ENCODE results near the gene PERP.

DNA sequence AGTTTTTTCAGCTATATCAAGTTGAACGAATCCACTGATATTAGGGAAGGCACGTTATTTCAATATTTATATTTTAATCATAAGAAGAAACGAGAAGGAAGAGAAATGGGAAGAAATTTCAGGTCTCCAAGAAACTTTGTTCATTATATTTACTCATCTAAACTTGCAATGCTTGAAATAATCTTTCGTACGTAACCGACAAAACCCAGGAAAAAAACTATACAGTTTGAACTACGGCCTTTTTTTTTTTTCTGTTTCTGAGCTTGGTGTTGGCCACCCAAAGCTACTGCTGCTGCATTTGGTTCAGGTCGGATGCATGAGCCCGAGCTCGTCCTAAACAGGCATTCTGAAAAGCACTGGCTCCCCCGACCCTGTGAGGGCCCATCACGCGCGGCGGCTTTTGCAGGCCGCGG, 548 bp downstream of the PERP start:
- TF ChIP-seq, protein P1, sequence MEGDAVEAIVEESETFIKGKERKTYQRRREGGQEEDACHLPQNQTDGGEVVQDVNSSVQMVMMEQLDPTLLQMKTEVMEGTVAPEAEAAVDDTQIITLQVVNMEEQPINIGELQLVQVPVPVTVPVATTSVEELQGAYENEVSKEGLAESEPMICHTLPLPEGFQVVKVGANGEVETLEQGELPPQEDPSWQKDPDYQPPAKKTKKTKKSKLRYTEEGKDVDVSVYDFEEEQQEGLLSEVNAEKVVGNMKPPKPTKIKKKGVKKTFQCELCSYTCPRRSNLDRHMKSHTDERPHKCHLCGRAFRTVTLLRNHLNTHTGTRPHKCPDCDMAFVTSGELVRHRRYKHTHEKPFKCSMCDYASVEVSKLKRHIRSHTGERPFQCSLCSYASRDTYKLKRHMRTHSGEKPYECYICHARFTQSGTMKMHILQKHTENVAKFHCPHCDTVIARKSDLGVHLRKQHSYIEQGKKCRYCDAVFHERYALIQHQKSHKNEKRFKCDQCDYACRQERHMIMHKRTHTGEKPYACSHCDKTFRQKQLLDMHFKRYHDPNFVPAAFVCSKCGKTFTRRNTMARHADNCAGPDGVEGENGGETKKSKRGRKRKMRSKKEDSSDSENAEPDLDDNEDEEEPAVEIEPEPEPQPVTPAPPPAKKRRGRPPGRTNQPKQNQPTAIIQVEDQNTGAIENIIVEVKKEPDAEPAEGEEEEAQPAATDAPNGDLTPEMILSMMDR (IDR thresholded peaks at IDR 0.05), result no peak
- no peak for TF ChIP-seq POLR2AphosphoS5 (IDR thresholded peaks at IDR 0.05; ENCODE audit: low read depth, low read length)
- TF ChIP-seq SIN3A (IDR thresholded peaks at IDR 0.05; ENCODE audit: borderline replicate concordance, insufficient read depth, low read depth, low read length), result no peak
- TF ChIP-seq, protein P2, sequence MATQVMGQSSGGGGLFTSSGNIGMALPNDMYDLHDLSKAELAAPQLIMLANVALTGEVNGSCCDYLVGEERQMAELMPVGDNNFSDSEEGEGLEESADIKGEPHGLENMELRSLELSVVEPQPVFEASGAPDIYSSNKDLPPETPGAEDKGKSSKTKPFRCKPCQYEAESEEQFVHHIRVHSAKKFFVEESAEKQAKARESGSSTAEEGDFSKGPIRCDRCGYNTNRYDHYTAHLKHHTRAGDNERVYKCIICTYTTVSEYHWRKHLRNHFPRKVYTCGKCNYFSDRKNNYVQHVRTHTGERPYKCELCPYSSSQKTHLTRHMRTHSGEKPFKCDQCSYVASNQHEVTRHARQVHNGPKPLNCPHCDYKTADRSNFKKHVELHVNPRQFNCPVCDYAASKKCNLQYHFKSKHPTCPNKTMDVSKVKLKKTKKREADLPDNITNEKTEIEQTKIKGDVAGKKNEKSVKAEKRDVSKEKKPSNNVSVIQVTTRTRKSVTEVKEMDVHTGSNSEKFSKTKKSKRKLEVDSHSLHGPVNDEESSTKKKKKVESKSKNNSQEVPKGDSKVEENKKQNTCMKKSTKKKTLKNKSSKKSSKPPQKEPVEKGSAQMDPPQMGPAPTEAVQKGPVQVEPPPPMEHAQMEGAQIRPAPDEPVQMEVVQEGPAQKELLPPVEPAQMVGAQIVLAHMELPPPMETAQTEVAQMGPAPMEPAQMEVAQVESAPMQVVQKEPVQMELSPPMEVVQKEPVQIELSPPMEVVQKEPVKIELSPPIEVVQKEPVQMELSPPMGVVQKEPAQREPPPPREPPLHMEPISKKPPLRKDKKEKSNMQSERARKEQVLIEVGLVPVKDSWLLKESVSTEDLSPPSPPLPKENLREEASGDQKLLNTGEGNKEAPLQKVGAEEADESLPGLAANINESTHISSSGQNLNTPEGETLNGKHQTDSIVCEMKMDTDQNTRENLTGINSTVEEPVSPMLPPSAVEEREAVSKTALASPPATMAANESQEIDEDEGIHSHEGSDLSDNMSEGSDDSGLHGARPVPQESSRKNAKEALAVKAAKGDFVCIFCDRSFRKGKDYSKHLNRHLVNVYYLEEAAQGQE (IDR thresholded peaks at IDR 0.05; ENCODE audit: insufficient read depth in 1 of 2, low read depth in 2 of 2, low read length in 1 of 2), result no peak
